SH-SY5Y (cell line): Measurements from ENCODE around the gene PGM3.

Source experiments
- GATA2 ChIP-seq: IDR thresholded peaks from 2 replicates; pipeline ENCODE4 v1.6.1; 2011; ENCODE audit warnings: mild to moderate bottlenecking, low read depth, low read length
- GATA3 ChIP-seq: IDR thresholded peaks from 2 replicates; pipeline ENCODE4 v1.6.1; 2011; ENCODE audit warnings: low read depth, mild to moderate bottlenecking, low read length, moderate library complexity

- TF ChIP-seq GATA3 (no peak), GATA2 (no peak)
Observed at GRCh38 chr6:83215131-83216047, 22.3 kb upstream of the PGM3 start.
